Colonic mucosa (tissue), 4 donors: ENCODE measurements around the gene SPECC1L. TPM values are rescaled to one million over a fixed set of nuclear protein-coding genes. Genes with fewer than 3 reads are reported as not detected.

Source experiments
- DNase-seq: peaks from one replicate; pipeline ENCODE4 v3.0.0-alpha.2; 2020
- H3K27ac ChIP-seq: fragments of 200-600 bp; one replicate; pipeline ENCODE4 v1.8.0; 2021
- H3K27me3 ChIP-seq: fragments of 200-600 bp; one replicate; pipeline ENCODE4 v1.8.0; 2021
- H3K36me3 ChIP-seq: fragments of 200-600 bp; one replicate; pipeline ENCODE4 v1.8.0; 2021
- H3K4me1 ChIP-seq: fragments of 200-600 bp; one replicate; pipeline ENCODE4 v1.8.0; 2021; ENCODE audit warnings: mild to moderate bottlenecking
- H3K4me3 ChIP-seq: fragments of 200-600 bp; one replicate; pipeline ENCODE4 v1.8.0; 2021
- H3K9ac ChIP-seq, 2 donors: one replicate each; pipeline ENCODE4 v1.7.0; 2013; ENCODE audit warnings: control low read depth in 2 of 2, low read depth in 2 of 2, low read length in 2 of 2
- H3K9me3 ChIP-seq: fragments of 200-600 bp; one replicate; pipeline ENCODE4 v1.8.0; 2021
- intact Hi-C: fragments of 100-400 bp; cut with DNase I; formaldehyde crosslinking; loops from one replicate; pipeline ENCODE4 v1.14.1; 2022
- total RNA-seq, 2 donors: library from RNA; stranded (reverse); fragmentation: NEBNext Ultra II Directional in 1 of 2; extraction: Animal tissue kit (Norgen Biotek cat#: 25700) in 1 of 2; gene quantifications; one replicate each; pipeline ENCODE4 v1.2.1, GENCODE V29; 2021
- TF ChIP-seq, protein P1 (sequence below): fragments of 200-600 bp; IDR thresholded peaks from one replicate; pipeline ENCODE4 v1.8.0; 2022; ENCODE audit warnings: antibody characterized with exemption, mild to moderate bottlenecking
- donor health status: healthy.
- donor health status: DM: no; HTN: no; CAD: no.
- donor health status: DM: no; HTN: no; CAD: no.

SPECC1L gene
- total RNA-seq, 2 donors from 2014 or later: 45.3 to 55.3 TPM

DNA sequence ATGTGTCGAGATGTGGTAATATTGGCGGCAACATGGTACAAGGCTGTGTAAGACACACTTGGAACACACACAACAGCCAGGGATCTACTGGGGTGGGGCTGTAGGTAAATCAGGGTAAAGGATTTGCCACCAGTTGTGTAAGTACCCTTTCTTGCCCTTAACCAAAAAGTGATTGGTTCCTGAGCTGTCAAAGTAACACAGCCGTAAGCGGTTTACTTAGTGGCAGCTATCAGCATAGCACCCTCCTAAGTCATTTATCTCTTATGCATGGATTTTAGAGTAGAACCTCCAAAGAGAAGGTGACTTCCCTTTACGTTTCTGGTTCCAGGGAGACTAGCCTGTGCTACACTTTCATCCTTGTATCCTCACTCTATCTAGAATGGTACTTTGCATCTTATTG lies 57.2 kb downstream of the SPECC1L start:
- TF ChIP-seq, protein P1, sequence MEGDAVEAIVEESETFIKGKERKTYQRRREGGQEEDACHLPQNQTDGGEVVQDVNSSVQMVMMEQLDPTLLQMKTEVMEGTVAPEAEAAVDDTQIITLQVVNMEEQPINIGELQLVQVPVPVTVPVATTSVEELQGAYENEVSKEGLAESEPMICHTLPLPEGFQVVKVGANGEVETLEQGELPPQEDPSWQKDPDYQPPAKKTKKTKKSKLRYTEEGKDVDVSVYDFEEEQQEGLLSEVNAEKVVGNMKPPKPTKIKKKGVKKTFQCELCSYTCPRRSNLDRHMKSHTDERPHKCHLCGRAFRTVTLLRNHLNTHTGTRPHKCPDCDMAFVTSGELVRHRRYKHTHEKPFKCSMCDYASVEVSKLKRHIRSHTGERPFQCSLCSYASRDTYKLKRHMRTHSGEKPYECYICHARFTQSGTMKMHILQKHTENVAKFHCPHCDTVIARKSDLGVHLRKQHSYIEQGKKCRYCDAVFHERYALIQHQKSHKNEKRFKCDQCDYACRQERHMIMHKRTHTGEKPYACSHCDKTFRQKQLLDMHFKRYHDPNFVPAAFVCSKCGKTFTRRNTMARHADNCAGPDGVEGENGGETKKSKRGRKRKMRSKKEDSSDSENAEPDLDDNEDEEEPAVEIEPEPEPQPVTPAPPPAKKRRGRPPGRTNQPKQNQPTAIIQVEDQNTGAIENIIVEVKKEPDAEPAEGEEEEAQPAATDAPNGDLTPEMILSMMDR: no peak
- no peaks in the 10 kb centered on the region for H3K27me3 ChIP-seq
- DNase-seq: no peak
- no peaks in the 10 kb centered on the region for H3K36me3 ChIP-seq
- no peaks in the 10 kb centered on the region for H3K4me1 ChIP-seq
- intact Hi-C loops: loop anchor here (5.0 kb wide), 1 partner anchor 194 kb away; no protein-coding TSS in a partner anchor
- H3K4me3 ChIP-seq: no peak overlapping the region
- H3K9ac ChIP-seq: no peak overlapping the region
- H3K9me3 ChIP-seq: no peaks in the 10 kb centered on the region
- no peak overlapping the region for H3K27ac ChIP-seq

DNA sequence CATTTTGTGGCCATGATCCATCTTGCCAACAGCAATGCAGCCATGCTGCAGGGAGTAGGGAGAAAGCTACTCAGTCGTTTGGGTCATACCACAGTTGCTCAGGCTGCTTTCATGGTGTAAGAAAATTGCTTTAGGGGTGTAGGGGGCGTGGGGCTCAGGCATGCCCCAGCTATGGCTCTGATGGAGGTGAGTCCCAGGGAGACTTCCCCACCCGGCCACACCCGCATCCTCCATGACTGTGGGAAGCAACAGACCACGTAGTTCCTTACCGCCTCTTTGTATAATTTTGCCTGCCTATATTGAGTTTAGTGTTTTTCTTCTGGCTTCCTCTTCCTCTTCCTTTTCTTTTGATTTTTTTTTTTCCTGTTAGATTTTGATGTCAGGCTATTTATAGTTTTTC lies 58.8 kb downstream of the SPECC1L start:
- TF ChIP-seq, protein P1: no peak
- no peaks in the 10 kb centered on the region for H3K9me3 ChIP-seq
- no peak overlapping the region for H3K27ac ChIP-seq
- intact Hi-C loops: loop anchor here (5.0 kb wide), 1 partner anchor 193 kb away; no protein-coding TSS in a partner anchor
- H3K4me3 ChIP-seq: no peak overlapping the region
- no peak for DNase-seq
- H3K36me3 ChIP-seq: peaks cover under 1% of the 10 kb centered on the region
- no peaks in the 10 kb centered on the region for H3K4me1 ChIP-seq
- no peak overlapping the region for H3K9ac ChIP-seq
- H3K27me3 ChIP-seq: no peaks in the 10 kb centered on the region

DNA sequence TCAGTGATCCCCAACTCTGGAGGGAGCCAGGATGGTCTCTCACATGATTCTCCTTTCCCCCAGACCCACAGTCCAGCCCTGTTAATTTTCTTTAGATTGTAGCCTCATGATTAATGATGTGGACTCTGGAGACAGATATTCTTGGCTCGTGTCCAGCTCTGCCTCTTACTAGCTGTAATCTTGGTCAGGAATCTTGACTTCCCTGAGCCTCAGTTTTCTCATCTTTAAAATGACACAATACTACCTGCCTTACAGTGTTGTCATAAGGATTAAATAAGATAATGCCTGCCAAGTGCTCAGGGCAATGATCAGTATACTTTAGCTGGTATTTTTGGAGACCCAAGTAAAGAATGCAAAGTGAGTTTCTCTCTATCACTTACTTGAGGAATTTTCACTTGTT lies 60.0 kb downstream of the SPECC1L start:
- Histone ChIP-seq H3K27ac (no peak overlapping the region), H3K27me3 (no peaks in the 10 kb centered on the region), H3K4me3 (no peak overlapping the region), H3K9ac (no peak overlapping the region), H3K36me3 (peaks cover 7% of the 10 kb centered on the region), H3K4me1 (no peaks in the 10 kb centered on the region), H3K9me3 (no peaks in the 10 kb centered on the region)
- intact Hi-C loops: loop anchor here (10.0 kb wide), 1 partner anchor 64 kb away; no protein-coding TSS in a partner anchor
- DNase-seq: no peak
- TF ChIP-seq, protein P1: no peak

DNA sequence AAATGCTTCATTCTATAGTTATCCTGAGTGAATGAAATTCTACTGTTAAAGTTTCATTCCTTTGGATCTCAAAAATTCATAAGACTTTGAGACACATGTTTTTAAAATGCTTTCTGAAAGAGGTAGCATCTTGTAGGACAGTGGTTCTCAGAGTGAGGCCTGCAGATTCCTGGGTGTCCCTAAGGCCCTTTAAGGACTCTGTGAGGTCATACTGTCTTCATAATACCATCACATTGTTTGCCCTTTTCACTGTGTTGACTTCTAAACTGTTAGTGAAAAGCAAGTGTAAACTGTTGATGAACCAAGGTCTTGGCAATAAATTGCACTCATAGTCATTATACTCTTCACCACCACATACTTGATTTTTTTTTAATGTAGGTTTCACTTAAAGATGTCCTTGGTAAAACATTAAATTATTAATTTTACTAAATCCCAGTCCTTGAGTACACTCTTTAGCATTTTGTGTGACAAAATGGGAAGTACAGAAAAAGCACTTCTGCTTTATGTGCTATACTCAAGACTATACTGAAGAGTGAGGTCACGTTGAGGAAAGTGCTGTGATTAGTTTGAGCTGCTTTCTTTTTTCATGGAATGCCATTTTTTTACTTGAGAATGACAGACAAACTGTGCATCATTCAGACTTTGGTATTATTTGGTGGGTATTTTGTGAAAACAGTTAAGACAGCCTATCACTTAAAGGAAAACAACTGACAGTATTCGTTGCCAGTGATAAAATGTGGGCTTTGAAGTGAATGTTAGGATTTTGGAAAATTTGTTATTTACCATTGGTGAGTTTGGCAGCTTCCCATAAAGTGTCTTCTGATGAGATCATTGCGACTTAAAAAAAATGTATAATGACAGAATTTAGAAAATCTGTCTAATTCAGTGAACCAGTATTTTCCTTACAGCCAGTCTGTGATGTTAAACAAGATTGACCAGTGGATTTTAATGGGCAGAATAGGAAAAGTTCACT lies 61.1 kb downstream of the SPECC1L start:
- no peaks in the 10 kb centered on the region for H3K9me3 ChIP-seq
- intact Hi-C loops: loop anchor here (10.0 kb wide), 1 partner anchor 63 kb away; no protein-coding TSS in a partner anchor
- DNase-seq: no peak
- no peak overlapping the region for H3K4me3 ChIP-seq
- H3K27me3 ChIP-seq: no peaks in the 10 kb centered on the region
- peaks cover 7% of the 10 kb centered on the region for H3K36me3 ChIP-seq
- no peak overlapping the region for H3K9ac ChIP-seq
- H3K4me1 ChIP-seq: no peaks in the 10 kb centered on the region
- TF ChIP-seq, protein P1: no peak
- H3K27ac ChIP-seq: no peak overlapping the region

DNA sequence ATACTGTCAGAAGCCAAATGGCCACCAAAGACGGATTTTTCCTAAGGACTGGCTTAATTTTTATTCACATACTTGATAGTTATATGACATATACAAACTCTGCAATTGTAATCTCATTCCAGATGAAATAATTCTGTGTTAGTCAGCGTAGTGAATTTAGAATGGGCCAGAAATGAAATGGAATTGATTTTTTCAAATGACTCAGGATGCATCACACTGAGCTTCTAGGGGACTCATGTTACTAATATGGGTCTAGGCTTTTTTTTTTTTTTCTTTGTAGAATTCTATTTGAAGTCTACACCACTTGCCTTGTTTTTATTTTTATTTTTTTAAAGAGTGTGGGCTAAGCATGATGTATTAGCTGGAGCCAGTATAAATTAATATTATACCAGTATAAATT lies 62.7 kb downstream of the SPECC1L start:
- TF ChIP-seq, protein P1: no peak
- no peaks in the 10 kb centered on the region for H3K27me3 ChIP-seq
- no peaks in the 10 kb centered on the region for H3K4me1 ChIP-seq
- no peak overlapping the region for H3K27ac ChIP-seq
- no peak overlapping the region for H3K4me3 ChIP-seq
- DNase-seq: no peak
- H3K9me3 ChIP-seq: no peaks in the 10 kb centered on the region
- no peak overlapping the region for H3K9ac ChIP-seq
- peaks cover 7% of the 10 kb centered on the region for H3K36me3 ChIP-seq
- intact Hi-C loops: loop anchor here (10.0 kb wide), 1 partner anchor 62 kb away; no protein-coding TSS in a partner anchor
